Myocyte (in vitro differentiated cells): ENCODE data around the gene ZRANB3. TPM values are rescaled to one million over a fixed set of nuclear protein-coding genes. Genes with fewer than 3 reads are reported as not detected.
A peak's percentile ranks its signal among the peaks of the same experiment; 100 is the strongest.
"Not testable (repeated sequence)": the region's sequence is repeated elsewhere in the genome, so short reads cannot be mapped to it uniquely, and the experiment has no call there.

ENCODE experiments used
- DNase-seq: peaks from one replicate; pipeline ENCODE4 v3.0.0-alpha.2; 2012; ENCODE audit warnings: low read depth
- polyA plus RNA-seq: library from polyadenylated mRNA; unstranded; fragments of >200 nt; gene quantifications from one replicate; pipeline ENCODE4 v1.2.1, GENCODE V29; 2012; ENCODE audit warnings: missing spikeins
- total RNA-seq: library from RNA; depleted of rRNA; stranded (reverse); fragments of >200 nt; gene quantifications from 2 replicates; pipeline ENCODE4 v1.2.3, GENCODE V29; 2014

Gene ZRANB3
- total RNA-seq: 7.7 and 7.9 TPM in 2 replicates
- polyA plus RNA-seq: 2.2 TPM

DNA sequence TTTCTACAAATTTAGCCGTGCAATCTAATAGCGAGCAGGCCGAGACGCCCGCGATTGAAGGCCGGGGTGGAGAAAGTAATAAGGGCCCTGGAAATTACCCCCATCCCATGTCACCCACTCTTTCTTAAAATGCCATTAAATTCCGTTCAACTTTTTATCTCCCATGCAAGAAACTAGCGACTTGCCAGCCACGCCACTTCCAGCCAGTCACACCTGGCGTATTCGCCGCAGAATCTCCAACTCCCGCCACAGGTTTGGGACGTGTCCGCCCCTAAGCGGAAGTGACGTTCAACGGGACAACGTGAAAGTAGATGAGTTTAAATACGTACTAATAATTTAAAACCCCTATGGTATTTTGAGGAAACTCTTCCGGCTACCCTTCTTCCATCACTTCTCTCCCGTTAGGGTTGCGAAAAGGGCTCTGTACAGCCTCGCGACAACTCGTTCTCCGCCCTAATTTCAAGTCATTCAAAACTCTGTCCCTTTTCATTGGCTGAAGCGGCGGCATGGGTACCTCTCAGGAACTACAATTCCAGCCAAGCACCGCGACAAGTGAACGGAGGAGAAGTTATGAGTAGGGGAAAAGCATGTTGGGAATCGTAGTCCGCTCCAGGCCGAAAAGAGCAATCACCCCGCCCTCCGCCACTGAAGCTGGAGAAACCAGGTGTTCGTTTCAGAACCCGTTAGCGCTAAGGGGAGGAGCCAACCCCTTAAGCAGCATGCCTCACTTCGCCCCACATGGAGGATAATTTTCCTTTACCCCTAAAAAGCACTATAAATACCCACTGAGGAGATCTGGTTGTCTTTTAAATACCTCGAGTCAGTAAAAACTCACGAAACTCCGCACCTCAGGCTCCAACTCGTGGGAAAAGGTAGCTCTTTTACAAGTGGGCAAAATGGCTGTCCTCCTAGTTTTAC, at the start of gene ZRANB3:
TSS of gene ZRANB3 (minus strand) at position 906 of the 918 bp plus-strand sequence.
- peak; percentile 99 for DNase-seq

DNA sequence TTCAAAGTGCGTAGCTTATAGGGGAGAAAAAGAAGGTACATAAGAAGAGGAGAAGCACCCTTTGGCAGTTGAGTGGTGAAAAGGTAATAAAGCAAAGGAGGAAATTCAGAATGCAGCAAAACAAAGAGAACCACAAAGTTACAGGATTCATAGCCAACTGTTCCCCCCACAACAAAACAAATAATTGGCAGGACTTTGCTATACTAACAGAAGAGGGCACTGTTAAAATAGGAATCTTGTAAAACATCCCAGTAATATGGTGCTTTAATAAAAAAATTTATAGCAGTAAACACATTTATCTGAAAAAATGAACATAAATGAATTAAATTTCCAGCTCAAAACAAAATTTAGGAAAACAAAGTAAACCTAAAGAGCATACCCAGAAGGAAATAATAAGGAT, 42.6 kb upstream of the ZRANB3 start:
- no peak for DNase-seq

DNA sequence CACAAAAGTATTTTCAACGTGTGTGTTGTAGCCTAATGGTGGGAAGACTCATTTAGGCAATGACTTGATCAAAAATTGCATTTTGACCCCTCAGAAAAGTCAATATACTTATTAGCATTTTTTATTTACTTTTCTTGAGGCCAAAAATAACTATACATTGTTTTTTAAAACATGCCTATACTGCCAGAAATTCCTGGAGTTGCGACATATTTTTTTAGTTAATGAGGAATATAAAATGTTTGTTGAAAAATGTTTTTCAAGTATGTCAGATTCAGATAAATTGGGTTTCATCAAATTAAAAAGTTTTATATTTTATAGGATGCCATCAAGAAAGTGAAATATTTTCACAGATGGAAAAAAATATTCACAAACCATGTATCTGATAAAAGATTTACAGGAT, 39.9 kb upstream of the ZRANB3 start:
- DNase-seq: no peak

DNA sequence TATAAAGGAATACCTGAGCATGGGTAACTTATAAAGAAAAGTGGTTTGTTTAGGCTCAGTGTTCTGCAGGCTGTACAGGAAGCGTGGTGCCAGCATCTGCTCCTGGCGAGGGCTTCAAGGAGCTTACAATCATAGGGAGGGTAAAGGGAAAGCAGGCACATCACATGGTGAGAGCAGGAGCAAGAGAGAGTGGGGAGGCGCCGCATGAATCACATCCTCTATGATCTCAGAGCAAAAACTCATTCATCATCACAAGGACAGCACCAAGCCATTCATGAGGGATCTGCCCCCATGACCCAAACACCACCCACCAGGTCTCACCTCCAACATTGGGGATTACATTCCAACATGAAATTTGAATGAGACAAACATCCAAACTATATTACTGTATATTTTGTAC, 32.8 kb upstream of the ZRANB3 start:
- DNase-seq: no peak

DNA sequence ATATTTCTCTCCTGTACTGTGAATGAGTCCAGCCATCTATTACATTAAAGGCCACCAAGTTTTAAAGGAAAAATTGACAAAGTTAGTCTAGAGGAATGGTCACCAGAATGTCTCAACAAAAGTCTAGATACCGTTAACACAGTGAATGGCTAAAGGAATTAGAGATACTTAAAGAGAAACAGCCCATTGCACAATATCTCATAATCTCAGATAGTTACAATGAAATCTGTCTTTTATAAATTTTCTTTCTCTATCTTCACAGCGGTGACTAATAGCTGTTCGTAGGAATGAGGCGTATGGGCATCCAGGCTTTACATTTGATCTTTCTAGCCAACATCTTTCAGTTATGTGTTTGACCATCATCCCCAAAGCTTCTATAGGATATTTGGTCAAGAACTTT, 30.9 kb upstream of the ZRANB3 start:
- DNase-seq: no peak

DNA sequence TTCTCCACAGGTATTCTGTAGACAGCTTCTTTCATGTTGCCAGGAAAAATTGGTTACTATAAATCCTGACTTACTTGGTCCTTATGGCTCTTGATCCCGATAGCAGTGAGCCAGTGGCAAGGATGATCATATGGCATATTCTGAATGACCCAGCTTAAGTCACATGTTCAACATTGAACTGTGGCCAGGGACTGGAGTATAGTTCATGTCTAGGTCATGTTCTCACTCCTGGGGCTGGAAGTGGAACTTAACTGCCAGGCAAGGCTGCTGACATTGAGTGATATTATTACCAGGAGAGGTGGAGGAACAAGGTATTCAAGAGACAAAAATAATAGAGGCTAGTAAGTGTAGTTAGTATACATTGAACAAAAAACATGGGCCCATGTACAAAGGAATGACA, 26.5 kb upstream of the ZRANB3 start:
- no peak for DNase-seq

DNA sequence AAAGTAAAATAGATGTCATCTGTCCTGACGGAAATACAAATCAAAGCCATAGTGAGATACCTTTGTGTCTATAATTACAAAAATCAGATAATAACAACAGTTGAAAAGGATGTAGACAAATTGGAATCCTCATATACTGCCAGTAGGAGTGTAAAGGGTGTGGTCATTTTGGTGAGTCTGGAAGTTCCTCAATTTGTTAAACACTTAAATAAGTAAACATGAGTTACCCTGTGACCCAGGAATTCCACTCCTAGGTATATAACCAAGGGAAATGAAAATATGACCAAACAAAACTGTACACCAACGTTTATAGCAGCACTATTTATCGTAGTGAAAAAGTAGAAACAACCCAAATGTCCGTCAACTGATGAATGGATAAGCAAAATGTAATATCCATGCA, 24.3 kb upstream of the ZRANB3 start:
- DNase-seq: no peak

DNA sequence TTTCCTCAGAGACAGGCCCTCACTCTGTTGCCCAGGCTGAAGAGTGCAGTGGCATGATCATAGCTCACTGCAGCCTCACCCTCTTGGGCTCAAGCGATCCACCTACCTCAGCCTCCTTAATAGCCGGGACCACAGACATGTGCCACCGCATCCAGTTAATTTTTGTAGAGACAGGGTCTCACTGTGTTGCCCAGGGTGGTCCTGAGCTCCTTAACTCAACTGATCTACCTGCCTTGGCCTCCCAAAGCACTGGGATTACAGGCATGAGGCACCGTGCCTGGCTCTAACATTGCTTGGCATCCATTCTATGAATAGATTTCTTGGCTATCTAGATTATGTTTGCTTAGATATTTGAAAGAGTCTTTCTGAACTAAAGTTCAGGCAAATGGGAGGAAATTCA, 21.9 kb upstream of the ZRANB3 start:
- DNase-seq: no peak

DNA sequence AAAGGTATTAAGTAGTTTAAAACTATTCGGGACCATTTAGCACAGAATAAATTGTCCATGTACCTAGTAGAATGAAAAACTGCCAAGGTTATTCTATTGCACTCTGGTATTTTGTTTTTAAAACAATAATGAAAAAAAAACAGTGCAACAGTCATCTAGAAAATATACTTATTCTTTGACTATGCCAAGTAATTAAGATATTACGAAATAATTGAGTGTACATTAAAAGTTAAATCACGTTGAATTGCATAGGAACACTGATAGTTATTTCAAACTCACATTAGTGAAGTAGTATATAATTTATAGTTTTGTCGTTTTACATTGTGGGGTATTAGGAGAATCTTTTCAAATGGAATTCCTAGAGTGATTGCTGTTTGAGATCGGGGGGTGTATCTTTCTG, 20.3 kb upstream of the ZRANB3 start:
- DNase-seq: no peak

DNA sequence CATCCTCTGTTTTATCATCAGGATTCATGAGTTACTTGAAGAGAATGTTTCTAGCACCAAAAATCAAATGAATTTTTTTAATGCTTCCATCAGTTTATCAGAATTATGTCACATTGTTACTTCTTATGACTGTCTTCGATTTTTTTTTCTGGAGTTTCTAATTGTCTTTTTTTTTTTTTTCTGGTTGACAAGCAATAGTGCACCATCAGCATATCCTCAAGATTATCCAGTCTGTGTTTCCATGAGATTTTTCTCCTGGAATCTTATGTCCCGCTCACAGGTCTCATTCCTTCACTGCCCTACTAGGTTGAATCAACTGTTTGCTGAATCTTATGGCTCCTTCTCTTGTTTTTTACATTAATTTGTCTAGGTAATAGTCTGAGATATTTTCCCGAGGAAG, 16.3 kb upstream of the ZRANB3 start:
- DNase-seq: no peak

DNA sequence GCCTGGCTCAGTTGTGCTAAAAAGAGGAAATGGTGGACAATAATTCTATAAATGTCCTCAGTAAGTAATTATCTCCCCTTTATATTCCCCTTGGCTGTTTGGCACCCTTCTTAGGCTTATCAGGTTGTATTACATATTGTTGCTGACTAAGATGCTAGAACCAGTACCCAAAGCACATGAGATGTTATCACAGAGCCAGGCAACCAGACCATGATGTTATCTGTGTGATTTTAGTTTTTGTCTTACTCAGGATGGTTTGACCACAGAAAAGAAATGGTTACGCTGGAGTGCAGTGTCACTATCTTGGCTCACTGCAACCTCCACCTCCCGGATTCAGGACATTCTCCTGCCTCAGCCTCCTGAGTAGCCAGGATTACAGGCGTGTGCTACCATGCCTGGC, 15.4 kb upstream of the ZRANB3 start:
- DNase-seq: no peak

DNA sequence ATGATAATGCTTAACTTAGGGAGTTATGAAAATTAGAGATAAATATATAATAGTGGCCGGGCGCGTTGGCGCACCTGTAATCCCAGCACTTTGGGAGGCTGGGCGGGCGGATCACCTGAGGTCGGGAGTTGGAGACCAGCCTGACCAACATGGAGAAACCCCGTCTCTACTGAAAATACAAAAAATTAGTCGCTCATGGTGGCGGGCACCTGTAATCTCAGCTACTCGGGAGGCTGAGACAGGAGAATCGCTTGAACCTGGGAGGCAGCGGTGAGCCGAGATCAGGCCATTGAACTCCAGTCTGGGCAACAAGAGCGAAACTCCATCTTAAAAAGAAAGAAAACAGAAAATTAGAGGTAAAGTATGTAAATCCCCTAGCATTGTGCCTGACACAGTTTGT, 2.5 kb upstream of the ZRANB3 start:
- not testable (repeated sequence) for DNase-seq

DNA sequence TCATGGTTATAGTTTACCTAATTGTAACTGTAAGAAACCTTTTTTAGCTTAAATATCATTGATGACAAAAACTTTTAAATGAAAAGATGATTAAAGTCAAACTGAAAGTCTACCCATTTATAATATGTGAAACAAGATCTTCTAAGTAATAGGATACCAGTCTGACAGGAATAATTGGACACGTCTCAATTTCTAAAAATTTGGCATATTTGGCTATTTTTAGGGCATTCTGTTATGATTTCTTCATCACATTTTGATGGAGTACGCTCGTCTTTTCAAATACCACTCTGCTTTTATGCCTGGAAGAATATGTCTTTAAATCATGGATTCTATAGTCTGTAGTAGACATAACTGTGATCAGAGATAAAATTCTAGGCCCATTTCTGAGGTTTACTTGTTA, 1.6 kb upstream of the ZRANB3 start:
- peak; percentile 37 for DNase-seq

DNA sequence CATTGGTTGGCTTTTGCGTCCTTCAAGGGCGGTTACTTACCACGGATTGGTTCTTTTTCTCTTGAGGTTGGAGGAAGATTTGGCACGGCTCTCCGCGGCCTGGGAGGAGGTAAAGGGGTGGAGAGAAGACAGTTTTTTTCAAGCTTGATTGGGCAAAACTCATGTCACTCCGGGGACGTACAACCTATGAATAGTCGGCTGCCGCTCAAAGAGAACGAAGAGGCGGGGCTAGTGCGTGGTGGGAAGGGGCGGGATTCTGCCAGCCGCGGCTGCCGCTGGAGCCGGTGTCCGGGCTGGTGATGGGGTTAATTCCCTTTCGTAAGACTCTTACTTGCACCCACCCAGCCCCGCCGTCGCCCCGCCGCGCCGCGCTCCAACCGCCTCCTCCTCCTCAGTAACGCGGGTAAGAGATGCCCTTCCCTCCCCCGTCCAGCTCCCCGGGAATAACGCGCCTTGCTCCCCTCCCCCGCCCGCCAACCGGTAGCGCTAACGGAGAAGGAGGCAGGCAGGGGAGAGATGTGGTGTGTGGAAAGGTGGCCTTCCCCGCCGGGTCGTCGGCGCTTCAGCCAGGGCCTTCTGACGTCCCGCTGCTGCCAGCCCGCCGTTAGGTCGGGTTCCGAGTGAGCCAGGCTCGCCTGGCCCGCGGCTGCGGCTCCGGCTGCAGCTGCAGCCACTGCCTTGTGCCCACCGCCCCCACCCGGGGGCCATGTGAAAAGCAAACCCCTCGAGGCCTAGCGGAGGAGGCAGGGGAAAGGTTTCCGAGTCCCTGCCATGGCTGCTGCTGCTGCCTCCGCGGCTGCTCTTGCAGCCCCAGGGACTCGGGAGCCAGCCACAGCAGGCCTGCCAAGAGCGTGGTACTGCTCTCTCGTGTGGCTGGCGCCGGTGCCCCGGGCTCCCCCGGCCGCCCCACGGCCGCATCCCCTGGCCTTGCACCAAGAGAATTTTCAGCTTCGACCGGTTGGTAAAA, 496 bp upstream of the ZRANB3 start, which contains the start of gene R3HDM1:
TSS of gene R3HDM1 (plus strand) at position 254 of the 967 bp plus-strand sequence. CDS start 73,362 bp downstream, outside the sequence.
- peak; percentile 100 for DNase-seq

DNA sequence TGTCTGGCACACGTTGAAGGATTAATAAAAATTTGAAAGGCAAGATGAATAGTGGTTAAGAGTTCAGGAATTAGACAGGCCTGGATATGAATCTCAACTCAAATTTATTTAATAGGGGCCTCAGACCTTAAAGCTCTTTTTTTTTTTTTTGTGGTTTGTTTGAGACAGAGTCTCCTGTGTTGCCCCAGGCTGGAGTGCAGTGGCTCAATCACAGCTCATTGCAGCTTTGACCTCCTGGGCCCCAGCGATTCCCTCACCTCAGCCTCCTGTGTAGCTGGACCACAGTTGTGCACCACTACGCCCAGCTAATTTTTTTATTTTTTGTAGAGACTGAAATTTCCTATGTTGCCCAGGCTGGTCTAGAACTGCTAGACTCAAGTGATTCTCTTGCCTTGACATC, 3.0 kb downstream of the ZRANB3 start:
- DNase-seq: no peak

DNA sequence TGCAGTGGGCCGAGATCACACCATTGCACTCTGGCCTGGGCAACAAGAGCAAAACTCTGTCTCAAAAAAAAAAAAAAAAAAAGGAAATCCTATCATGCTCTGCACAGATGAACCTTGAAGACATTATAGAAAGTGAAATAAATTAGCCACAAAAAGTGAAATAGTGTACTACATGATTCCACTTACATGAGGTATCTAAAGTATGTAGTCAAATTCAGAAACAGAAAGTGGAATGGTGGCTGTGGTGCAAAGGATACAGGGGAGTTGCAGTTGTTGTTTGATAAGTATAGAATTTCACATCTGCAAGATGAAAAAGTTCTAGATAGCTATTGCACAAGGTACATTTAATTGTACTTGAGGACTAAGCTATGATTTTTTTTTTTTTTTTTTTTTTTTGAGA, 5.2 kb downstream of the ZRANB3 start:
- no peak for DNase-seq

DNA sequence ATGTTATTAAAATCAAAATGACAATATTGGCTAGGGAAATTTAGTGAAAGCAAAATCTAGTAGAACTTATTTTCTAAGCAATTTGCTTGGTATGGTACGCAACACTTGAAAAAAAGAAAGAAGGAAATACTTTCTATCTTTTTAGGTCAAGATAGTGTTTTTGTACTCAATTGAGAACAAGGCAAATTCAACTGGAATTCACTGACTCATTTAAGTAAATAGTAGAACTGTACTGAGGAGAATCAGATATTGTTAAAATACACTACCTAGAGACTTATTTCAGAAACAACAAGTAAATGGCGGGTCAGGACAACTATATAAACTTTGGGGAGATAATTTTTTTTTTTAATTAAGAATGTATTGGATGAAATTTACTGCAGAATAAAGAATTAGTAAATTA, 18.9 kb downstream of the ZRANB3 start:
- DNase-seq: no peak

DNA sequence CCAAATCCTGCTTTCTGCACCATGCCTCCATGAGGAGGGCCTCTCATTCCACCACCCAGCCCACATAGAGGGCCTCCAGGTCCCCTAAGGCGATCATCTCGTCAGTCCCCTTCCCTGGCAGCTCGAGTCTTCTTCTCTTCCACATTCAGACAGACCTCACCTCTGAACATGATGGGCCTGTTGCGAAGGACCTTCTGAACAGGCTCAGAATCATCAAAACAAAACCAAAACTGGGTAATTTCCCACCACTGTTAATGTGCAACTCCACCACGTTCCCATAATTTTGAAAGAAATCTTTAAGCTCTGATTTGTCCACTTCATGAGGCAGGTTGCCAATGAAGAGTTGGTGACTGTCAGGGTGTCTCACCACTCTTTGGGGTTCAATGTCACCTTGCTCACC, 20.4 kb downstream of the ZRANB3 start:
- no peak for DNase-seq

DNA sequence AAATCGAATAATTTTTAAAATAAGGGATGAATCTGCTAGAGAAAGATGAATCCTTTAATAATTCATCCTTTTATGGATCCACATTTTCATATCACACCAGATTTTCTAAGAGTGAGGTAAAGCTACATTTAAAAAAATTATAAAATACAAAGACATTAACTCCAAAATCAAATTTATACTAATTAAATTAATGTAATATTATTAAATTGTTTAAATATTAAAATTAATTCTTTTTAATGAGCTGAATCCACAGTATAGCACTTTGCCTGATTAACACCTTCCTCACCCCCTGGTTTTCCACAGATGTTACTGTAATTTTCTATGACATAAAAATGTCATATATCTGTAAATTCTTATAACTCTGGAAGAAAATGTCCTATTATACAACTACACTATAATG, 26.2 kb downstream of the ZRANB3 start:
- no peak for DNase-seq

DNA sequence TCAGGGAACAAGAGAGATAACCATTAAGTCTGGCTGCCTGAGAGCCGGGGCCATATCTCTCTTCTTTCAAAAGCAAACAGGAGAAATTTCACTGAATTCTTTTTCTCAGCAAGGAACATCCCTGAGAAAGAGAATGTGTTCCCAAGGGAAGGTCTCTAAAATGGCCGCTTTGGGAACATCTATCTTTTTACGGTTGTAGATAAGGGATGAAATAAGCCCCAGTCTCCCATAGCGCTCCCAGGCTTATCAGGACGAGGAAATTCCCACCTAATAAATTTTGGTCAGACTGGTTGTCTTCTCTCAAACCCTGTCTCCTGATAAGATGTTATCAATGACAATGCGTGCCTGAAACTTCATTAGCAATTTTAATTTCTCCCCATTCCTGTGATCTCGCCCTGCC, 32.4 kb downstream of the ZRANB3 start:
- DNase-seq: not testable (repeated sequence)

DNA sequence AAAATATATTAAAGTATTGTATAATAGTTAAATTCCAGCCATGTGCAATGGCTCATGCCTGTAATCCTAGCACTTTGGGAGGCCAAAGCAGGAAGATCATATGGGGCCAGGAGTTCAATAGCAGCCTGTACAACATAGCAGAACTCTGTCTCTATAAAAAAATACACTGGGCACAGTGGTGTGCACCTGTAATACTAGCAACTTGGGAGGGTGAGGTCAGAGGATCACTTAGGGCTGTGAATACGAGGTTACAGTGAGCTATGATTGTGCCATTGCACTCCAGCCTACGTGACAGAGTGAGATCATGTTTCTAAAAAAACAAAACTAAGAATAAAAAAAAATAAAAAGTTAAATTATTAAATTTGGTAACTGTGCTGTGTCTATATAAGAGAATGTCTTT, 36.1 kb downstream of the ZRANB3 start:
- DNase-seq: no peak

DNA sequence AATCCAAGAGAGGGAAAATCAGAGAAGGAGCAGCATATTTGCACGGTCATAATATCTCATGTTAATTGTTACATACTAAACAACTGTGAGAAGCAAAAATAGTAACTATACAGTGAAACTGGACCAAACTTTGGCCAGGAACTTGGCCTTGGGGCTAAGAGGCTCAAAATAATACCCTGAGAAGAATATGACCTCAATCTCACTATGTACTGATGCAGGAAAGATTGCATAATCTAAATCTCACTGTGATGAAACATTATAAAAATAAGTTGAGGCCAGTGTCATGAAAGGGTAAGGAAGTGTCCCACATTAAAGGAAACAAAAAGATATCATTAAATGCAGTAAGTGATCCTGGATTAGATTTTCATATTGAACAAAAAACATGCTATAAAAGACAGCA, 36.5 kb downstream of the ZRANB3 start:
- DNase-seq: no peak
